ENCODE data around the gene BTBD7.

DNA sequence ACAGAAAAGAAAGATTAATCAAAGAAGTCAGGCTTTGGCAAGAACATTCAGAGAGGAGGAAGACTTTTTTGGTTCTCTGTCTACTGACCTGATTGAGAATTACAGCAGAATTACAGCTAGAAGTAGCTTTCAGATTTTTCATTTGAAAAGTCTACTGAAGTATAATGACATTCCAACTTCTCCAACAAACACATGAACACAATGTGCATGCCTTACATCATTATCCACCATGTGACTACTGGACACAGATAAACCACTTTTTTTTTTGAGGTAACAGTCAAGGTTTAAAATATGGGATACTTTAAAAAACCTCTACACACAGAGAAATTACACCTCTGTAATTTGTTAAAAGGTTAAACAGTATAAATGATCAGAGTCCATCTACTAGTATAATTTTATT is 12.3 kb downstream of the BTBD7 start:
- TF ChIP-seq CTCF (IDR thresholded peaks at IDR 0.05) (no peak), POLR2A (IDR thresholded peaks at IDR 0.05) (no peak)
